ENCODE measurements around the gene TENM3.
"Not testable (repeated sequence)": the region's sequence is repeated elsewhere in the genome, so short reads cannot be mapped to it uniquely, and the experiment has no call there.

The TENM3 gene

DNA sequence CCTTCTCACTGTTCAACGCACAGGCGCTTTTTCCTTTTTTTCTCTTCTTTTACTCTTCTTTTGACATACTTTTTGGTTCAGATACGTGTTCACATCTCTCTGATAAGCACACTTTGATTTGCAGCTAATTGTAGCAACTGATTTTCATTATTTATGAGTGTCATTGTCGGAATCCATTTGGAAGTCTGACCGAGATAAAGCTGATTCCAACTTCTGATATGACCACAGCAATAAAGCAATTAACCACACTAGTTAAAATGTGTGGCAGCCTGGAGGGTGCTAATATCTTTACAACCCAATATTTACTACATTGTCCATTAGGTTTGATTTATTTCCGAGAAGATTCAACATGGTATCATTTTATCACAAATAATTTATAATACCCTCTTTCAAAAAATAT lies 101.8 kb downstream of the TENM3 start:
- DNase-seq, result no peak

DNA sequence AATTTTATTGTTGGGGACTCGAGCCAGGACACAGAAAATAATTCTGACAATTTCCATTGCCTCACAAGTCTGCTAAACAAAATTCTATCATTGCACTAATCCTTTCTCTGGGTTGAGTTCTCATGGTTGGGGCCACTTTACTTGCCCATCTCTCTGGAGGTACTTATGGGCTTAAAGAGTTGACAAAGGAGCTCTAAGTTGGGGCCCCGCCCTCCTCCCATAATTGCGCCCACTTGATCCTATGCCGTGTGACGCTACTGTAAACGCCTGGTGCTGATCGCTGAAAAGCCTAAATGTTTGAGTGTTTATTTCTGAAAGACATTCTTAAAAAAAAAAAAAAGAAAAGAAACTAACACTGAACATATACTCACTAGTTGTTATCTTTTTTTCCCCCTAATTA lies 103.0 kb downstream of the TENM3 start:
- DNase-seq, result no peak

DNA sequence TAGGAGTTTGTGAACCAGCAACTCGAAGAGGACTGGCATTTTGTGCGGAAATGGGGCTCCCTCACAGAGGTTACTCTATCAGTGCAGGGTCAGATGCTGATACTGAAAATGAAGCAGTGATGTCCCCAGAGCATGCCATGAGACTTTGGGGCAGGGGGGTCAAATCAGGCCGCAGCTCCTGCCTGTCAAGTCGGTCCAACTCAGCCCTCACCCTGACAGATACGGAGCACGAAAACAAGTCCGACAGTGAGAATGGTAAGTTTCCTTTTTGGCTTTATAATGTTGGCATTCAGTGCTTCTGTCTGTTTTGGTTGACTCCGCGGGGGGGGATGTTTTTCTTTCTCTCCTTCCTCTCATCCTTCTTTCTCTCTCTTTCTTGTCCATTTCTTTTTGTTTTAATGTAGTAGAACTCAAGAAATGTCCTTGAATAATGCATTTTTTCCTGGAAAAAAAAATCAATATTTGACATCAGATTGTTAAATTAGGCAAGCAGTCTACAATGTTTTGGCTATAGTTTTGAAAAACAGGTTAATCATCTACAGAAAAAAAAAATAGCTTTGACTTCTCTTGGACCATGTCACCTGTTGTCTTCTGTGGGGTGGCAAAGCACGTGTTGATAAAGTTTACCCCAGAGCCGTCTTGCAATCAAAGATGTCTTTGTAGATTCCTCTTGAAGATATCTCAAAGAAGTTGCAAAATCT lies 103.6 kb downstream of the TENM3 start:
- no peak for DNase-seq

DNA sequence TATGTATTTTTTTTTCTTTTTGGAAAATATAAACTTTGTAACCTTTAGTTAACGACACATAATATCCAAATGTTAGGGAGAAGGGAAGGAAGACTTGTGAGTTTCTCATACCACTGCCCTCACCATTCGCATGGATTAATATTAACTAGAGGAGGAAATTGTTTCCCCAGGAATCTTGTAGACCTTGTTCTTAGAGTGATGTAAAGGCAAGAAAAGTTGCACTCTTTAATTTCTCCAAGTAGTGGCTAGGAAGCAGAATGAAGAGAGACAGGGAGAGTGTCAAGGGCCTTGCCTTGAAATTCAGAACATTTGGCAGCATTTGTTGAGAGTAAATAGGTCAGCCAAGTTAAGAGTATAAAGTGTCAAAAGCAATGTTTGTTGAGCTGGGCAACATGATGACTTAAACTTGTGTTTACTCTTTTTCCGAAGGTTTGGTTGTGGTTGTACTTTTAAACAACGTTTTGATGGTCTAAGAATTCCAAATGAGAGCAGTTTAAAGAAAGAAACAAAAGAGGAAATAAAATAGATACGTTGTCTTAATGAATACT lies 105.7 kb downstream of the TENM3 start:
- DNase-seq, result no peak

DNA sequence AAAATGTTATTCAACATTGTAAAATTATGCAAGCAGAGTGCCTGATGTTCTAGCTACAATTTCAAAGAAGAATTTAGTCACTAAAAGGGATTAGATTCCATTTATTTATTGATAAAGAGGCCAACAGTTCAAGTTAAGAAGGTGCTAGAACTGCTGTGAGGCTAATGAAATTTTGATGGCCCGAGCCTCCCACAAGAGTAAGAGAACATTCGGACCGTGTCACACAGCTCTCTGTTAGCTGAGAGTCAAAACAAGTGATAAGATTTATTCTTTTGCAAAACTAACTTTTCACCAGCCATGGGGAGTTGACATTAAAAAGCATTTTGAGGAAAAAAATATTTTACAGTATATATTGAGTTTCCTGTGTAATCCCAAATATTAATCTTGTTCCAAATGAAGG lies 106.8 kb downstream of the TENM3 start:
- no peak for DNase-seq

DNA sequence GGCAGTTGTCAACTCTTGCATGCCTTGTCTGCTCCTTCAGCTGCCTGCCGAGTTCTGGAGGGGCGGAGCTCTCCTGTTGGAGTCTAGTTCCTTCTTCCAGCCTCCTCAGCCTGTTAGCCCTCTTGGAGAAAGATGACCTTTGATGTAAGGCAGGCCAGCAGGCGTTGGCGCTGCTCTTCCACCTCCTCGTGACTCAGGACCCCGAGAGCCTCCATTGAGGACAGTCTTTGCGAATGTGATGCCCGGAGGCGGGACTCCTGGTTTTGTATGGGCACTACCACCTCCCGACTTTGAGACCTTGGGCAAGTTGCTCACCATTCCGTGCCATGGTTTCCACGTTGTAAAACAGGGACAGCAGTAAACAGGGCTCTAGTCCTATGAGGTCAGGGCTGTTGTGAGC lies 108.3 kb downstream of the TENM3 start:
- DNase-seq, result no peak

DNA sequence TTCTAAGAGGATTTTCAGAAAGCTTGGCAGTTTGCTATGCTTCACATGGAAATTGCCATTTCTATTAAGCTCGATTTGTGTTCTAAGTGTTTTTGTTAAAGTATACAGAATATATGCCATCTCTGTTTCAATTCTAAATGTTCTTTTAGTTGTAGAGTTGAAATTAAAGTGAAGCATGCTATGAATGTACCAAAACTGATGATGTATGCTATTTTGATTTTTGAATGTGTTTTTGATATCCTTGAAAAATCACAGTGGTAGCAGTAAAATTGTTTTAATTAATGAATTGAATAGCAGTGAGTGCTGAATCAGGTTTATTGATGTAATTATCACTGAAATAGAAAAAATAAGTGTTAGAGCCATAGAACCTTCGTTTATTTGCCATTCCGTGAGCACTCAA lies 110.9 kb downstream of the TENM3 start:
- DNase-seq, result no peak

DNA sequence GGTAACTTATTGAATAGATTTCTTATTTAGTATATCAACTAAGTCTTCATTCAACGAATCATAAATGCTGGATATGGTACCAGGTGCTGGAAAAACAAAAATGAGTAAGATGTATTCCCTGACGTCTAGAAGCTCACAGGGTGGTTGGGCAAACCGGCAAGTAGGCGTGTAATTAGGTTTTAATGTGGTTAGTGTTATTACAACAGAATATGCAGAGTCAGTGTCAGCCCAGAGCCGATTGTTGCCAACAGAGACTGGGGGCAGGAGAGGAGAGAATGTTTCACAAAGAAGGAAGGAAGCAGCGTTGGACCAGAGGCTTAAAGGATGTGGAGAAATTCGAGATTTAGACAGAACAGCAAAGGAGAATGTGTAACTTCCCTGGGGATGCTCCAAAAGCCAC lies 111.7 kb downstream of the TENM3 start:
- DNase-seq, result no peak

DNA sequence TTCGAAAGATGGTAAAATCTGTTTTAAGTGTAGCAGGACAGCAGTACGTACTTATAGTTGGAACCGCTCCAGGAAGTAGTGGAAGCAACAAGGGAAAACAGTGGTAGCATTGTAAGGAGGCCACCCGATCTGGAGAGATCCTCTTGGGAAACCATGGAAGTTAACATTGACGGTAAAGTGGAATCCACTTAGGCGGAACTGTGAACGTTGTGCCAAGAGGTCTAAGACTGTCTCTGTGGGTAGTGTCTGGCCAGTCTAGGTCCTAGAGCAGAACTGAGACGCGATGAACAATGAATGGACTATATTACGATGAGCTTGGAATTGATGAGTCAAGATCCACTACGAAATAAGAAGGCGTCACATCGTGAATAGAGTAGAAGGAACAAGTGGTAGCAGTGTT lies 124.0 kb downstream of the TENM3 start:
- DNase-seq, result no peak

DNA sequence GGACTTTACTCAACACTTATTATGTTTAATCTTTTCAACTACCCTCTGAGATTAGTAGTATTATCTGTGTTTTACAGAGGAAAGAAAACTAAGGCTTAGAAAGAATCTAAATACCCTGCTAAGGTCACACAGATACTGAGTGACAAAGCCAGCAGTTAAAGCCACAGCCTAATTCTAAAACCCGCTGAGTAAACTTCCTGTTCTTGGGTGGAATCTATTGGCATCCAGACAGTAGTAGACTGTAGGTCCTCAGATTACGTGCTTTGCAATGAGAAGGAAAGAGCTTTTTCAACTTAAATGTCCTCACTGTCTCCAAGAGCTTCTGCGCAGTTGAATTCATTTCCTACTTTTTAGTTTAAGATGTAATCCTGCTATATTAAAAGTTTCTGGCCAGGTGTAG lies 126.0 kb downstream of the TENM3 start:
- no peak for DNase-seq

DNA sequence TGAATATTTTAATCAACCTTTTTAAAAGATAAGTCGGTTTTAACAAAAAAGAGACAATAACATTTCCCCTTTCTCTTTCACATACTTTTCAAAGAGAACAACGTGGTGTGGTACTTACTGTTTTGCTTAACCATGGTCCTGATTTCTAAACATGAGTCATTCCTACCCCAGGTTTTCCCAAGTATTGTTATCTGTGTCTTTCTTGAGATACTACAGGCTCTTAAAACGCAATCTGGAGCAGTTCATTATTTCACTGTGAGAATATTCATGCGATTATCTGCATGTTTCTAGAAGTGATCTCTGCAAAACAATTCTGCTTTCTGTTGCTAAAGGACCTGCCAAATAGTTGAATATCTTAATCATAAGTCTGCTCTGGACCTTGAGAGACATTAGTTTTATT lies 127.3 kb downstream of the TENM3 start:
- DNase-seq, result no peak

DNA sequence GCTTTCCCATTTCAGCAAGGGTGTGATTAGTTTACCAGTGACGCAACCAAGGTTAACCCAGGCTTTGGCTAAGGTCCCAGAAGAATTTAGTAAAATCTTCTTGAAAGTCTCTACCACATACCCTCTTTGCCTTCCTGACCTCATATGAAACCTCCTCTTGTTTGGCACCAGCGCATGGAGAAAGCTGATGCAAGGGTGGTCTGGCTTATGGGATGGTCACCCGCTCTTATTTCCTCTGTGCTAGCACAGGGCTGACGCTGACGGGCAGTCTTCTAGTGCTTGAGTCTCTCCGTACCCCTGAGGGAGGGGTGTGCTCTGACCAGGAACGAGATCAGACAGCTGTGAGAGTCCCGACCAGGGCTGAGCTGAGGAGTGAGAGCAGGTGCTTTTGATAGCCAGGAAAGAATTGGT lies 137.6 kb downstream of the TENM3 start:
- no peak for DNase-seq

DNA sequence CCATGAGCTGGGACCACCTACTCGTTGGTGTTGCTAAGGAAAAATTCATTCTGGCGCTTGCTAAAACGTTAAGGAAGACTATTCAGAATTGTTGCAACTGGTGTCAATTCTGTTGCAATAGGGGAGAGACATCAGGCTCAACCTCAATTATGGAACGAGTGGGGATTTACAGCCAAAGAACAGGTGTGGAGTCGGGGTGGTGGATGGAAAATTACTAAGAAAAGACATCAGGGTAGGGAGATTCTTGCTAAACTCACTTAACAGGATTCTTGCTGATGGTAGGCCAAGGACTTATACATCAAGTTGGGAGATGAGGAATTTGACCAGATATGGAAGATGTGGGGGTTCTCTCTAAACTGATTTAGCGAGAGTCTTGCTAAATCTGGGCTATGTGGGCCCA lies 139.7 kb downstream of the TENM3 start:
- no peak for DNase-seq

DNA sequence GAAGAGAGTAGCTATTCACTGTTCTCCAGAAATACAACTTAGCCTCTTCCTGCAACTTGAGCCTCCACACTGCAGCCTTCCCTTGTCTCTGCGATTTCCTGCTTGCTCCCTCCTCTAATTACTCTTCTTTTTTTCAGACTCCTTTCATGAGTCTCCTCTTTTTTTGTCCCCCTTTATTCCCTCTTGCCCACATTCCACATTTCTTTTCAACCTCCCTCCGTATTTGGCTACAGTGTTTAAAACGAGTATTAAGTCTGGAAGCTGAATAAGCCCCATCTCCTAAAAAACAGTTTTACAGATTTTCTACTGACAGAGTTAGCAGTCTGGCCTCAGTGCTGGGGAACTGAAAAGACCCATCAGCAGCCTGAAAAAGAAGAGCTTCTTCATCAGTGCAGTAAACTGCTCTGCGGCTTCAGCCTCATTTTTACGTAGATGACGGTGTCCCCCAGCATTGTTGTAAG lies 141.5 kb downstream of the TENM3 start:
- no peak for DNase-seq

DNA sequence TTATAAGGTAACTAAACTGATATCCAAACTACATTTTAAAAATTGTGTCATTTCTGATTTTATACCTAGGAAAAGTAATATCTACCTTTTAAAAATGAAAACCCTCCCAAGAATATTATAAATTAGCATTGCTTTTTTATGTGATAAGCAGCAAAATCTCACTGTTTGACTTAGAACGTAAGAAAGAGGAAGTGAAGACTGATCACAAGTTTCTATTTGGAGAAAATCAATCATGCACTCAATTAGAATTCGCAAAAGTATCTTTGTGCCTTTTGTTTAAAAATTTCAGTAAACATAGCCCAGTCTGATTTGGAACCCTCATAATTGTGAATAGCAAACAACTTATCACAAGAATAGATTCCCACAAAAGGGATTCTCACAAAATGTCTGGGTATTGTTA lies 142.7 kb downstream of the TENM3 start:
- no peak for DNase-seq

DNA sequence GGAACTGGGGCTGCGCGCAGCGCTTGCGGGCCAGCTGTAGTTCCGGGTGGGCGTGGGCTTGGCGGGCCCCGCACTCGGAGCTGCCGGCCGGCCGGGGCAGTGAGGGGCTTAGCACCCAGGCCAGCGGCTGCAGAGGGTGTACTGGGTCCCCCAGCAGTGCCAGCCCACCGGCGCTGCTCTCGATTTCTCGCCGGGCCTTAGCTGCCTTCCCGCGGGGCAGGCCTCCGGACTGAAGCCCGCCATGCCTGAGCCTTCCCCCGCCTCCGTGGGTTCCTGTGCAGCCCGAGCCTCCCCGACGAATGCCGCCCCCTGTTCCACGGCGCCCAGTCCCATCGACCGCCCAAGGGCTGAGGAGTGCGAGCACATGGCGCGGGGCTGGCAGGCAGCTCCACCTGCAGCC lies 143.4 kb downstream of the TENM3 start:
- DNase-seq, result not testable (repeated sequence)

DNA sequence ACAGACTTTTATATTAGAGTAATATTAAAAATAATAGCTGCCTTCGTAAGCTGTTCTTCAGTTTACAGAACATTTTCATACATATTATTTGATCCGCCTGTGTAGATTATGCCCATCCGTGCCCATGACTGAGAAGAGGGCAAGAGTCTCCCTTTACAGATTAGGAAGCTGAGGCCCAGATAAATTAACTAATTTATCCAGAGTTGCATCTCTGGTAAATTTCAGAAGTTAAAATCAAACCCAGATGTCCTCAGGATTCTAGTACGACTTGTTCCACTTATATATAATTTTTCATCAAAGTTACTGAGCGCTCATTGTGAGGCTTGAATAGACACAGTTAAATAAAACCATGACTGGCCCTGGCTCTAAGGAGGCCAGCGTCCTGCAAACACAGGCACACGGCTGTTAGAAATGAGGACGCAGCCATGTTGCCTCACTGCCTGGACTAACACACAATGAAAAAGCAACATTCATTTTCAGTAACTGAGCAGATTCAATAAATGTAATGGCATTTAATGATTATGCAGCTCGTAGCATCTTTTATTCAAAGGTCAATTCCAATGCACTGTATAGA lies 148.0 kb downstream of the TENM3 start:
- no peak for DNase-seq

DNA sequence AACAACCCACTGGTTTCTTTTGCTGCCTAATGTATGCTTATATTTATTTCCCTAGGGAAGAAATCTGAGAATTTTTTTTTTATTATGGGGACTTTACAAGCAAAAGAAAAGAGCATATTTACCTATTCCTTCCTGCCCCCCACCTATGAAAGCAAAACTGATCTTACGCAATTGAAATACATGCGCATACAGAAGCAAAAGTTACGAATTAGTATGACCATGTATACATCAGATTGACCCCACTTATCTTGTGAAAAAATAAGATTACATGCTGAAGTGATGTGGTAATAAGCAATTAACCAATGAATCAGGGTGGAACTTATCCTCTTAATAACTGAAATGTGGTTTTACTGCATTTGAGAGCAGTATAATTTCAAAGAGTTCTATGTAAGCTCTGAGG lies 151.0 kb downstream of the TENM3 start:
- no peak for DNase-seq

DNA sequence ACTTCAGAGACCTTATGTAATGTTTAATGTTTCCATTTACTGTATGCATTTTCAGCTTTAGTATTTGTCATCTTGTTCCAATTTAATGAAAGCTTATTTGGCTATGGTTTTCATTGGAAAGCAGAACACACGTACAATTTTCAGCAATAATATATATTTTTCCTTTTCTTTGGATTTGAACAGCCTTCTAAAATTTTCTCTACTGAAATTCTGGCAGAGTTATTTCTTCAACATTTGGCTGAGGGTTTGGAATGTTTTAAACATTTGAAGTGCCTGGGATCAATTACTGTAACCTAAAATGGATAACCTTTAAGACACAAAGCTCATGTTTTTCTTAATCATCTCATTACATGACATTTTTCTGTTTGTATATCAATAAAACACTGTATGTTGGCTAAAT lies 156.9 kb downstream of the TENM3 start:
- DNase-seq, result no peak

DNA sequence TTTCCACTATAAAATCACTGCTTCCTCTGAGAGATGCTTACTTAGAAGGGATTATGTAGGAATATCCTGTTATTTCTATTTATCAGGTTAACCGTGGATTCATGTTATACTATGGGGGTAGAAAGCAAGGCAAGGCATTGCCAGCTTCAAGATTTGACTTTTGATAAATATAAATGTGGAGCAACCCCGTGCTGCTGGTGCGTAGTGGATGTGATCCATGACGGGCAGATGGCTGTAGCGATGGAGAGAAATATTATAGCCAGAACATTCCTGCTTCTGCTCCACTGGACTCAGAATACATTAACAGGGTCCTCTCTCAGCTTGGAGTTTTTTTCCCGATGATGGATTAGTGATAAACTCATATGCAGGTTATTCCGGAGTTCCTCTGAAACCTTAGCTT lies 157.6 kb downstream of the TENM3 start:
- DNase-seq, result no peak

DNA sequence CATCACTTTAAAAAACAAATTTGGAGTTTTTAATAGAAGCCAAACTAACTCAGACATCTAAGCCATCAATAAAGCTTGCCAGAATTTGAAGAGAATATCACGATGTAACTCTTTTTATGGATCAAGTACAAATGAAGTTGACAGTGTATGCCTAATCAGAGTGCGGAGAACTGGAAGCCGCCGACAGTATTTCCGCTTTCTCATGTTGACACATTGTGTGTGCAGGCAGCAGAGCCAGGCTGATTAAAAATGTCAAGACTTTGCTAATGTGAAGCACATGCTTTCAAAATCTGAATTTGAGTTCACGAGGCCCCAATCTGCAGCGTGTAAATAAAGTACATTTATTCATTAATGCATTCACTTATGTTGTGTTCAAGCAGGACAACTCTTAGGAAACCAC lies 161.2 kb downstream of the TENM3 start:
- DNase-seq, result no peak

DNA sequence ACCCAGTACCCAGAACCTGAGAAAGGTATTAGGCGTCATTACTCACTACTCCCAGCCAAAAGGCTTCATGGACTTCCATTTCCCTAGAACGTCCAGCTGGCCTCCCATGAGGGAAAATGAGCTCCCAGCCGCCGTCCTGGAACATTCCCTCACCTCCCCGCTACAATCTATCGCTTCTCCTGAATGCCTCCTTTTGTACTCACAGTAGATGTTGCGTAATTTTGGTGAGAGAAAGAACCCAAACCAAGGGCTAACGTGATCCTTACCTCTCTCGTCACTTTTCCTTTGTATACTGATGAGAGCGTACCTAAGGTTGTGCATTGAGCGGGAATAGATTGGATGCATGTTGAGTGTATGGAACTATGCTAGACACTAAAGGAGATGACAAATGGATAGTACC lies 161.9 kb downstream of the TENM3 start:
- DNase-seq, result no peak

DNA sequence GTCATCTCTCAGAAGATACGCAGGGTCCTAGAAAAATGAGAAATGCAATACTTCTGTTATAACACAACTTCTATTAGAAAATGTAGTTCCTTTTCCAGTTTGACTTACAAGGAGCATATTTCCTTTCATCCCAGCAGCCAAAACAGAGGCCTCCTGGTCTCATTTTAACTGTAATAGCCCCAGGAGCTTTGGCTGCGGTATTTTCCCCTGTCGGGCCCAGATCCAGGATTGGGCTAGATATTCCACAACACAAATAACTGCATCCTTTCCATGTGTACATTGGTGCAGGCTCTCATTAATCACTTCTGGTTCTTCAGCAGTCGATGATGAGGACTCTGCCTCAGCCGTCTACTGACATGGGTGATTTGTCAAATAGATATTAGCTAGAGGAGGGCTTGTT lies 166.1 kb downstream of the TENM3 start:
- DNase-seq, result no peak

DNA sequence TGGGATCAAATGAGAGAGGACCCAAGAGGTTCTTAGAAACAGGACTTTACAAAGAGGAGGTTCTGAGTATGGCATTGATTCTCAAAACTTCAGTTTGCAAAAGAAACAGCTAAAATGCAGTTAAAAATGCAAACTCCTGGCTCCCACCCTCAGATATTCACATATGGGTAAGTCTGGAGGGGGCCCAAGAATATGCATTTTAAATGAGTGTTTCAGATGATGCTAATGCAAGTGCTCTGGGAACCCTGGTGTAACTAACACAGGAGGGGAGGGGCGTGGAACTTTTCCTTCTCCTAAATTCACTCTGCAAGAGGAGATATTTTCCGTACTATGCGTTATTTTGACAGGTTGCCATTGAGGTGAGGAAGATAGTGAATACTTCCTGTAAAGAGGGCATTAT lies 168.2 kb downstream of the TENM3 start:
- no peak for DNase-seq

DNA sequence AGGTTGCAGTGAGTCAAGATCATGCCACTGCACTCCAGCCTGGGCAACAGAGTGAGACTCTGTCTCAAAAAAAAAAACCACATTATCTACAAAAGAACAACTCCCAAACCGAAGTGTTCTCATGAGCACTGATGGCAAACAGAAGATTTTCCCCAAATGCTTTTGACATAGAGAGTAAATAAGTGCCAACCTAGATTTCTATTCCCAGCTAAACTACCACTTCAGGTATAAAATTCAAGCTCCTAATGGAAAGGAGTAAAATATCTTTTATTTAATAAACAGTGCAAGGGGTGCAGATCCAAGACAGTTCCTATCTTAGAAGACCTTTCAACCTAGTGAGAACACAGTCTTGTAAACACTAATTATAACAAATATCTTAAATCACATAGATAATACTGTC lies 170.3 kb downstream of the TENM3 start:
- no peak for DNase-seq

Data from suppressor macrophage treated with lipopolysaccharide for 1 hour (primary cell).